ENCODE data around the gene ACTR1A.

DNA sequence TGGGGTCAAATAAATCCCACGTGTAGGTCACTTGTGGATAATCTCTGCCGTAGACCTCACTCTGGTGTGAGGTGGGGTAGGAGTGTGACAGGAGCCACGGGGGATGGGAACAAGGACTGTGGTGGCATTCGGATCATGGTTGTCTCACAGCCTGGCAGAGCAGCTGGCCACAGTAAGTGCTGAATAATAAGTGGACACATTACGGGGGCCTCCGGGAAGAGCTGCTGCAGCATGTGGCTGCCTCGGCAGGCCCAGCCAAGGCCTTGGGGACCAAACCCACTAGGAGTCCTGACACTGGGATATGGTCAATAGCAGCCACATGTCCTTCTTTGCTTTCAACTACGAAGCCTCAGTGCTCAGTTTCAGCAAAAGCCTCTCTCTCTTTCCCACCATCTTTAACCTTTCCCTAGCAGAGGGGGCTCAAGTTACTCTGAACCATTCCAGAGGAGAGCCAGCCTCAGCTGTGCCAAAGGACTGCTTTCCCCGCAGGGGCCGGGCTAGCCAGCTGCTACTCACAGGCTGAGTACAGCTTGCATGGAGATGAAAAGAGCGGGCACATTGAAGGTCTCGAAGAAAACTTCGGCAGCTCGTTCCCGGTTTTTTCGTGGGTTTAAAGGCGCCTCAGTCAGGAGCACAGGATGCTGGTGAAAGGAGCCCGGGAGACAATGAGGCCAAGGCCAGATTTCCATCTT, 17.3 kb downstream of the ACTR1A start:
- TF ChIP-seq, protein P1, sequence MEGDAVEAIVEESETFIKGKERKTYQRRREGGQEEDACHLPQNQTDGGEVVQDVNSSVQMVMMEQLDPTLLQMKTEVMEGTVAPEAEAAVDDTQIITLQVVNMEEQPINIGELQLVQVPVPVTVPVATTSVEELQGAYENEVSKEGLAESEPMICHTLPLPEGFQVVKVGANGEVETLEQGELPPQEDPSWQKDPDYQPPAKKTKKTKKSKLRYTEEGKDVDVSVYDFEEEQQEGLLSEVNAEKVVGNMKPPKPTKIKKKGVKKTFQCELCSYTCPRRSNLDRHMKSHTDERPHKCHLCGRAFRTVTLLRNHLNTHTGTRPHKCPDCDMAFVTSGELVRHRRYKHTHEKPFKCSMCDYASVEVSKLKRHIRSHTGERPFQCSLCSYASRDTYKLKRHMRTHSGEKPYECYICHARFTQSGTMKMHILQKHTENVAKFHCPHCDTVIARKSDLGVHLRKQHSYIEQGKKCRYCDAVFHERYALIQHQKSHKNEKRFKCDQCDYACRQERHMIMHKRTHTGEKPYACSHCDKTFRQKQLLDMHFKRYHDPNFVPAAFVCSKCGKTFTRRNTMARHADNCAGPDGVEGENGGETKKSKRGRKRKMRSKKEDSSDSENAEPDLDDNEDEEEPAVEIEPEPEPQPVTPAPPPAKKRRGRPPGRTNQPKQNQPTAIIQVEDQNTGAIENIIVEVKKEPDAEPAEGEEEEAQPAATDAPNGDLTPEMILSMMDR (IDR thresholded peaks at IDR 0.05; ENCODE audit: insufficient read depth, low read length, poor library complexity, severe bottlenecking) = no peak
- TF ChIP-seq EZH2phosphoT487 (conservative IDR thresholded peaks at IDR 0.05; ENCODE audit: low read length) = no peak
